Measurements from ENCODE around the gene GALNT3.

The GALNT3 gene

DNA sequence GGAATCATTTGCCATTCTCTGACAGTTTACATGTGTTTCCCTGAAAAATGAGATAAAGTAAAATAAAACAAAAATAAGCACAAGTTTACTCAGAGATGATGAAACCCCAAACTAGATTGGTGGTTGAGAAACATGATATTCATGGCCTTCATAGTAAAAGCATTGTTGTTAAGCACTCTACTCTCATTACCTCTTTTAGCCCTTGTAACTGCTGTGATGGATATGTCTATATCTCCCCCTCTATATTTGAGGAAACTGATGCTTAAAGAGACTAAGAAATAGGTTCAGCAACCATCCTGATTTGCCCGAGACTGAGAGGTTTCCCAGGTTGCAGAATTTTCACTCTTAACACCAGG lies 33.9 kb upstream of the GALNT3 start:
- H3K27ac ChIP-seq = no peak overlapping the region
- TF ChIP-seq, protein P1, sequence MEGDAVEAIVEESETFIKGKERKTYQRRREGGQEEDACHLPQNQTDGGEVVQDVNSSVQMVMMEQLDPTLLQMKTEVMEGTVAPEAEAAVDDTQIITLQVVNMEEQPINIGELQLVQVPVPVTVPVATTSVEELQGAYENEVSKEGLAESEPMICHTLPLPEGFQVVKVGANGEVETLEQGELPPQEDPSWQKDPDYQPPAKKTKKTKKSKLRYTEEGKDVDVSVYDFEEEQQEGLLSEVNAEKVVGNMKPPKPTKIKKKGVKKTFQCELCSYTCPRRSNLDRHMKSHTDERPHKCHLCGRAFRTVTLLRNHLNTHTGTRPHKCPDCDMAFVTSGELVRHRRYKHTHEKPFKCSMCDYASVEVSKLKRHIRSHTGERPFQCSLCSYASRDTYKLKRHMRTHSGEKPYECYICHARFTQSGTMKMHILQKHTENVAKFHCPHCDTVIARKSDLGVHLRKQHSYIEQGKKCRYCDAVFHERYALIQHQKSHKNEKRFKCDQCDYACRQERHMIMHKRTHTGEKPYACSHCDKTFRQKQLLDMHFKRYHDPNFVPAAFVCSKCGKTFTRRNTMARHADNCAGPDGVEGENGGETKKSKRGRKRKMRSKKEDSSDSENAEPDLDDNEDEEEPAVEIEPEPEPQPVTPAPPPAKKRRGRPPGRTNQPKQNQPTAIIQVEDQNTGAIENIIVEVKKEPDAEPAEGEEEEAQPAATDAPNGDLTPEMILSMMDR (conservative IDR thresholded peaks at IDR 0.05) = no peak

DNA sequence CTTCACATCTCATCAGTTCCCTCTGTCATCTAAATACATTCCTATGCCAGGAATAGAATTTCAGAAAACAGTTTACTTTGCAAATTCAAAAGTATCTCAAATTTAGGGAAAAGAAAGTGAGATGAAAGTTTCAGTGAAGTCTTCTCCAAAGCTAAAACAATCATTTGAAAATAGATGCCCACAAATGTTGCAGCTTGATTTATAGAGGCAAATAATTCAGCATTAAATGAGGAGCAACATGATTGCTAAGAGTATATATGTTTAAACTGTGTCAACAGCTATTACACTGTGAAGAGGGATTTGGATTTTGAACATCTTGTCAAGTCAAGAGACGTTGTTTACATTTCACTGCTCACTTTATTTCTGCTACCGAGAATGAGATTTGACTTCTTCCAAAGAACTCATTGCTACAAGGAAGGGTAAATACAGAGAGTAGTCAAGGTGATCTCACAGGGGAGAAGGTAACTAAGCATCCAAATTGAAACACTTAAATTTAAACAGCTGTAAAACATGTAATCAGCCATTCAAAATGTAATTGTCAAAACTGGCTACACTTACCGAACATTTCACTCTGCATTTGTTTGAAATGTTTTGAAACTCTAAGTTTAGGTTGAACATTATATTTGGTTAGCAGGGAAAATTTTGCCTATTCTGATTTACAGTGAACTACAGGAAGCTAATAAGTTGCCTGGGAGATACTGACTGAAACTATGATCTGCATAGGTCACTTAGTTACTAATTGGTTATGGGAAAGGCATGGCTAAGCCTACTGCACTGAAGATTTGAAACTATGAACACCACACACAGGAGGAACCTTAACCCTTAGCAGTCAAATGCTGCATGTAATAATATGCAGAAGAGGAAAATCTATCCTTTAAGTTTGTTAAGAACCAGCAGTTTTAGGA lies 33.2 kb upstream of the GALNT3 start:
- TF ChIP-seq, protein P1 (conservative IDR thresholded peaks at IDR 0.05) = no peak
- no peak overlapping the region for H3K27ac ChIP-seq

DNA sequence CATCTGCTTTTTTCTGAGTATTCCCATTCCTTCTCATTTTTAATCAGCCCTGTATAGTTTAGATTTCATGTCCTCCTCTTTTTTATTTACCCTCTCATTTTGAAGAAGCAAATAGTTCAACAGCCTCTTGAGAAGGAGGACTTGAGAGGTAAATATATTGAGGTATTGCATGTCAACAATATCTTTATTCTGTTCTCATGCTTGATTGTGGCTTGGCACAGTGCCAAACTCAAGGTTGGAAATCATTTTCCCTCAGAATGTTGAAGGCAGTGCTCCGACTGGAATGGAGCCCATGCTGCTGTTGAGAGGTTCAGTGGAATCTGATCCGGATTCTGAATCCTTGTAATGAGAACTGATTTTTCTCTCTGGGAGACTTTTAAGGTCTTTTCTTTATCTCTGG lies 31.0 kb upstream of the GALNT3 start:
- peak overlapping the region; percentile 35; the same call in 1 of the 2 replicates for H3K27ac ChIP-seq
- TF ChIP-seq, protein P1 (conservative IDR thresholded peaks at IDR 0.05) = no peak

DNA sequence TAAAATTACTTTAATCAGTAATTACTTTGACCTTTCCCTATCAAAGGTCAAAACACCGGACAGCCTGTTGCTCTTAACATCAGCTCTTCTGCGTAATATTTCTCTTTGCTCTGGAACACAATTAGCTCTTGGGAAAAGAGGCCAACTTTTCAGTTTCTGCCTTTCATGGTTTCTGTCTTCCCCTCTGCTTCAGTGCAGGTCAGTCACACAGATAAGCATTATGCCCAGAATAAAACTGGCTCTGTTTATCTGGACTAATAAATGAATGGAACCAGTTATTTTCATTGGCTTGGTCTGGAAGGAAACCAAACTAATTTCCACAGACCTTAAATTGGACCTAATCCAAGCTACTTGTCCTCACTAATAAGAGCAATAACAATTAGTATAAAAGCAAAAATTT lies 26.2 kb upstream of the GALNT3 start:
- TF ChIP-seq, protein P1 (conservative IDR thresholded peaks at IDR 0.05) = no peak

DNA sequence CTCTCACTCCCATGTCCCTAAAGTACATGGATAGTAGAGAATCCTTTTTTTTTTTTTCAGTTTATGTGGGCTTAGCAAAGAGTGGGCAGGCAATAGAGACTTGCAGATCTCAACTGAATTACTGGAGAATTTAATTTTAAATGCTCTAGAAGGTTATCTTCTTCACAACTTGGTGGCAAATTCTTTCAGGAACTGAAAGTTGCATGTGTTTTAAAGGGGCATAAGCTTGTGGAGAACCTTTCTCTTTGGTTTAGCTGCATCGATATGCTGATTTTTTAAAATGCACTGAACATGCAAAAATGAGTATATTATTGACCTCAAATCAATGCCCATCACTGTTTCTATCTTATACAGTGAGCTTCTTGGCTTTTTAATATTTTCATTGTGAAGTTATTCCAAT lies 24.9 kb upstream of the GALNT3 start:
- peak overlapping the region; percentile 80 for H3K27ac ChIP-seq
- TF ChIP-seq, protein P1 (conservative IDR thresholded peaks at IDR 0.05) = no peak

More for the DNA sequence above, 26.2 kb upstream of the GALNT3 start:
- H3K27ac ChIP-seq = peak overlapping the region; percentile 80

DNA sequence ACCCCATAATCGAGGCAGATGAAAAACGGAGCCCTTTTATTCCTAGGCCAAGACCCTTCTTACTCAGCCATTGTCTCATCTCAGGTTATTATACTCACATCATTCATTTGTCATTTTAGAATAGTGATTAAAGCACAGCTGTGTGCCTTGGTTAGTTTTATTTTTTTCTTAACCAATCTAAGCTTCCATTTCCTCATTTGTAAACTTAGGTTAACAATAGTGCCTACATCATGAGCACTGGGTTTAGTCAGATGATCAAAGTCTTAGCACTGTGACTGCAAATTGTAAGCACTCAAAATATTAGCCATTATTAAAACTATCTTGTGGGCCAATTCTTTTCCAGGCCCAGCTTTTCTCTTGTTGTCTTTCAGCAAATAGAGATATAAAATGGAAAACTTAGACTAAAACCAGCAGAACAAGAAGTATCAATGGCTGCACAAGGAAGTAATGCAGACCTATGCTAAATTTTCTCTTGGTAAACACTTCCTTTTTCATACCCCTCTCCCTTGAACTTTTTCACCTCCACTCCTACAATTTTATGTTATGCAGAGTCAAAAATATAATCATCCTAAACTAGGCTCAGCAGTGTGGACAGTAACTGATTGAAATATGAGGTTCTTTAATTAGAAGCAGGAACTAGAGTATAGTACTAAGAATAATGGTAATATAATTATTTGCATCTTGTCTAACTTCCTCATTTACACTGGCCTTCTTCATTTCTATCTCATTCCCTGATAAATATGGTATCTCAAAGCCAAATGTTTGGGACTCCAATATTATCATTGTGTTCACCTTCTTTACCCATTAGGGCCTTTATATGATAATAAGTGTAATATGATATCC lies 21.5 kb upstream of the GALNT3 start:
- TF ChIP-seq, protein P1 (conservative IDR thresholded peaks at IDR 0.05) = no peak
- no peak overlapping the region for H3K27ac ChIP-seq

DNA sequence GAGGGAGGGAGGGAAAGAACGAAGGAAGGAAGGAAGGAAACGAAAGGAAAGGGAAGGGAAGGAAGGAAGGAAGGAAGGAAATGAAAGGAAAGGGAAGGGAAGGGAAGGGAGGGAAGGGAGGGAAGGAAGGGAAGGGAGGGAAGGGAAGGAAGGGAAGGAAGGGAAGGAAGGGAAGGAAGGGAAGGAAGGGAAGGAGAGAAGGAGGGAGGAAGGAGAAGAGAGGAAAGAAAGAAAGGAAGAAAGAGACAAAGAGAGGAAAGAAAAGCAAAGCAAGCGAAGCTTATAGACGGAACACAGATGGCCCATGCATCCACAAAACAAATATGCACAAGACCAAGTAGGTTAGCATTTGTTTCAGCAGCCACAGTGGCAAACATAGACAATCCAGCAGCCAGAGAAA lies 20.4 kb upstream of the GALNT3 start:
- H3K27ac ChIP-seq = no peak overlapping the region
- TF ChIP-seq, protein P1 (conservative IDR thresholded peaks at IDR 0.05) = no peak
